NCI-H1092 (cell line): ENCODE data around the gene ADGRF1.

Experiments used
- DNase-seq: peaks from one replicate; lab custom pipeline; 2025; lab: John Stamatoyannopoulos, UW

Gene ADGRF1

GRCh38 chr6:46979206-46979605 lies 62.9 kb downstream of the ADGRF1 start:
- no peak for DNase-seq

DNA sequence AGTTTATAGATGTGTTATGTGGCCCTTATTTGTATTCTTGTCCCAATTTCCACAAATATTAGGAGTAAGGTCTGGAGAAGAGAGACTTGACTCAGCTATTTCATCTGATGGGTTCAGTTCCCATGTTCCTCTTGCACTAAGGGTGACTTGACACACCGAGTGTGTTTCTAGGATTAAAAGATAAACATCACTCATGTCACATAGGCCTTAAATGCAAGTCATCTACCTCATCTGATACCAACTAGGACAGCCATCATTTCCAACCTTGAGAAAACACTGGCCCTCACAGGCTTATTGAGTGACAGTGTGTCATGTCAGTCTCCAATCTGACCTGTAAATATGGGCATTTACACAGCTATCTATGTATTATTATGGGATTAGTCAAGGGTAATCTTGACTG lies 67.3 kb downstream of the ADGRF1 start:
- DNase-seq, result no peak

GRCh38 chr6:46973029-46973428 lies 69.1 kb downstream of the ADGRF1 start:
- DNase-seq, result no peak

DNA sequence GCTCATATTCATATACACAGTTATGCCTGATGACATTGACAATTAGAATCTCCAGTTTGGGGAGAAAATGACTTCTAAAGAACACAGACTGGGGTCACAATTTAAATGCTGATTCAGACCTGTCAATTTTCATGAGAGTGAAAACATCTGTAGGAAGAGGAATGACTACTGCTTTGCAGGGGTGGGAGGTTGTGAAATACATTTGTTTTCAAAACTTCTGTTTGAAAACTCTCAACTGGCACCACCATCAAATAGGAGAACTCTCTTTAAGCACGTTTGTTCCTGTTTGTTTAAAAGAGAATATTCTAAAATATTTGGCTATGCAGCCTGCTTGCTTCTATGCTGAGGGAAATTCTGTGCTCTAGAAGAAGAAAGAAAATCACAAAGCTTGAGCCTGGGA lies 69.6 kb downstream of the ADGRF1 start:
- no peak for DNase-seq

DNA sequence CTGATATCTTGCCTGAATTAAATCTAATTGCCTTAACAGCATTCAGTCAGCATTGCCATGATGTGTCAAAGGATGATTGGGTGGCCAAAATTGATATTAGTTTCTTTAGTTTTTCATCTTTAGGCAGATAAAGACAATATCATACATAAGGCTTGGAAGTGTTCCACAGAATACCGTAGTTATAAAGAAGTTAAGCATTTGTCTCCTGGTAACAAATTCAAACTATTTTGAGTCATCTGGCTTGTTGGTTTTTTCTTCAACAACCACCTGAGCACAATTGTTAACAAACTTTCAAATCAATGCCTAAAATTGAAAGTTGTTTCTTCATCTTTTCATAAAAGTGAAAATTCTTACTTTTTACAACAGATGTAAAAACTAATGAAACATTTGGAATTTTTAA lies 72.9 kb downstream of the ADGRF1 start:
- DNase-seq, result no peak

GRCh38 chr6:46967826-46968349 lies 74.2 kb downstream of the ADGRF1 start:
- DNase-seq, result no peak

DNA sequence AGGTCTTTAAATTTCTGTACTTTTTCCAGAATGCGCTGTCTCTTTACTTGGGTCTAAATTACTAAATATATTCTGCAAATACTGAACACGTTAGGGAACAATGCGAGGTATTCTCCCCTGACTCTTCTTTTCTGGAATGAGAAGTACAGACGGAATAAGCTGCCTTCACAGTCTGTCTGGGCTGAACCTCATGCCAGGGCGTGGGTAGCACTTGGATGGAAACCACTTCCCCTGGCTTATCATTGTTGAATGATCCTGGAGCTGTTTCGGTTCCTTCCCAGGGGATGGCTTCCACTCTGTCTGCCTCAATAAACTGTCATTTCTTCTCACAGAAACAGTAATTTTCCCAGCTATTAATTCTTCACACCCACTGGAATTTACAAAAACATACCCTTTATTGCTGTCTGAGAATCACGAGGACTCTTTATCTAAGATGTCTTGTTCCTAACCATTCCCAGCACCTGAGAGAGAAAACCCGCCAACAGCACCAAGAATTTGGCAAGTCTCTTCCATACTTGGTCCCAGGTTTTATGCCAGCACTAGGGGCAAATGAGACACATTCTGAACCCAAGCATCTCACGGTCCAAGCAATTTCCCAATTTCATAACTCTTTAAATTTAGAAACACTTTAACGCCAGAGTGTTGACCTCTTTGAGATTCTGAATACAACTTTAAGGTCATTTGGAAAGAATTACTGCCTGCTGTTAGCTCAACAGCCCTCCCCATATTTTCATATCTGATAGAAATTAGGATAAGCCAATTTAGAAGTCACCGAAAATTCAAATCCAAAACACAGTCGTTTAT lies 77.2 kb downstream of the ADGRF1 start:
- no peak for DNase-seq

- no peak for DNase-seq
These were observed 78.5 kb downstream of the ADGRF1 start for GRCh38 chr6:46963626-46964025.

DNA sequence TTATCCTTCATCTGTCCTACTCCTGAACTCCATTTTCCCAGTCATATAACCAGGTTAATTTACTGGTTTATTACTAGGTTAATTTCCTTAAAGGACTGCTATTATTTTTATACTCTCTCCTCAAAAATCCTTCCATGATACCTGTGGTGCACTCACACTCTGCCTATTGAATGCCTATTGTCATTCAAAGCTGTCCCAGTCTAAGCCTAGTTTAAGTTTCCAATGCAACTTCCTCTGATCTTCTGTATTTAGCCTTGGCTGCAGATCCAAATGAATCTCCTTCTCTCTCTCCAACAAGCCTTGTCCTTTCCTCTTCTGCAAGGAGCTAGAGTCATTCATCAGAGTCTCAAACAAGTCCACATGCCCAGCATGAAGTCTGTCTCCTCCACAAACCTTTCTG lies 79.1 kb downstream of the ADGRF1 start:
- DNase-seq, result no peak

DNA sequence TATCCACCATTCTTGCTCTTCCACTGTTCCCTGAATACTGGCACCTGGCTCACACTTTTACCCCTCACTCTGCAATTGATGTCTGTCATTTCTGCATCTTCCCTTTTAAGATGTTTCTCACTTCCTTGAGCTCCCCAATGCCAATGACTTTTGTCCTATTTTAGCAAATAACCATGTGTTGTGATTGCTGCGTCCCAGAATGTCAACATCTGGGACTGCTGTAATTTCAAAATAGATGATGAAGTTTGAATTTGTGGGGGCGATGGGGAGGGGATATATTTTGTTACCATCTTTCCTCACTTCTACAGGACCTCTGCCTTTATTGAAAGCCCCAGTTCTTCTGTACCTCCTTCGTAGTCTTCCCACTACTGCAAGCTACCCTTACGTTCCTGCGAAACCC lies 80.4 kb downstream of the ADGRF1 start:
- DNase-seq, result no peak

DNA sequence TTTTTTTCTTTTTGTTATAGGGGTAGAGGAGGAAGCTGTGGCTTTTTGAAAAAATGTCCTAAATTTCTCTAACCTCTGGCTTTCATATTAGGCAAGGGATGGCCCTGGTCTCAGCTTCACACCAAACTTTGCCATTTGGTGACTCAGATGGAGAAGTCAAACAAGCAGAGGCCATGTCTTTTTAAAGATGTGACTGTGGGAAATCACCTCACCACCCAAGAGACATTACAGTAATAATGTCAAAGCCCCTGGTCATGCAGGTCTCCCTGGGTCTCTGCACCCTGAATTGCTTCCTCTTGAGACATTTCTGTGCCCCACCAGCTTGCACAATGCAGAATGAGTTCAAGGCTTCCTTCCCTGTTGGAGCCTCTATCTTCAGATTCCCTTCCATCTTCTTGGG lies 80.9 kb downstream of the ADGRF1 start:
- DNase-seq, result no peak

GRCh38 chr6:46959419-46959818 lies 82.7 kb downstream of the ADGRF1 start:
- DNase-seq, result no peak

- DNase-seq, result no peak
These were observed 85.7 kb downstream of the ADGRF1 start for GRCh38 chr6:46956409-46956808.

- no peak for DNase-seq
These were observed 87.2 kb downstream of the ADGRF1 start for GRCh38 chr6:46954837-46955451.

- no peak for DNase-seq
These were observed 88.2 kb downstream of the ADGRF1 start for GRCh38 chr6:46953921-46954320.

DNA sequence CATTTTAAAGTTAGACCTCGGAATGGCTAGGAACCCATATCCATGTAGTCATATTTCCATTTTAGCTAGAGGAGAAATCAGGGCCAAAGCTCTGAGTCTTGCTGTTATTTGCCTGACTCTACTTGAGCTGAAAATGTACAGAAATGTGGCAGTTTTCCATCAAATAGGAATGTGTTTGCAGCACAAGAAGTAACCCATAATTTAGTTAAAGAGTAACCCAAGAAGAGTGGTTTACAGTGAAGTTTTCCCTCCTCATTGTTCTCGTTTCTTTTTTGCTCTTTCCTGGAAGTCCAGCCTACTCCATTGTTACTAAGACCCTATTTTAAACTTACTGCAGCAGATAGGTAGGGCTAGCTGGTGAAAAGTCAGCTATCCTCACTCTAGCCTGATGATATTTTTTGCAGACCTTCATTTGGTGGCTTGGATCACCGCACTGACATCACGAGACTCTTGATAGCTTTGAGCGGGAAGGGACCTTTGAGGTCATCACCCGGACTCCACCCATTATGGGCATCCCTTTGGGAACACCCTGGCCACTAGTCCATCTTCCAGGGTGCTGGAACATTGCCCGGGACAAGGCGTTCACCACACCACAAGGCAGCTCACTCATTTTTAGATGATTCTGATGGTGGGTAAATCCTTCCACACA lies 92.4 kb downstream of the ADGRF1 start:
- DNase-seq, result no peak

DNA sequence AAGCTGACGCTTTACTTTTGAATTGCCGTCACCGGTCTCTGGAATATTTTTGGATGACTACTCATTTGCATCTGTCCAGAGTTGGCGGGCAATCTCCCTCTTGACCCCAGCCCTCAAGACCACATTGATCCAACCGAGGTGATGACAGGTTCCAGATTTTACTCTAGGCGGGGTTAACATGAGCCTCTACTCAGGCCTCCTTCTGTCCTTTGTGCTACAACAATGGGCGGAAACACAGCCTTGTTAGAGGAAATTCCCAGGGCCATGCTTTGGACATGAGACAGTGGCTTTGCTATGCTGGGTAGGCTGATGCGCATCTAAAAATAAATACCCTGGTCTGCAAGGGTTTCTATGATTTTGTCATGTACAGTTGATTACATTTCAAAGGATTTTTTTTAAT lies 93.4 kb downstream of the ADGRF1 start:
- no peak for DNase-seq
